Loucy (cell line): ENCODE measurements around the gene RGS16.
A peak's percentile ranks its signal among the peaks of the same experiment; 100 is the strongest.

Experiments used
- H2AFZ ChIP-seq: fragments of 200-600 bp; sonication (generic); 2 replicates; pipeline ENCODE4 v1.6.0; 2016; ENCODE audit warnings: antibody characterized with exemption, mild to moderate bottlenecking, low read length, moderate library complexity
- H3F3A ChIP-seq: fragments of 200-600 bp; 2 replicates; pipeline ENCODE4 v1.6.0; 2016; ENCODE audit warnings: antibody characterized with exemption, low read depth, mild to moderate bottlenecking
- H3K27me3 ChIP-seq: fragments of 200-600 bp; sonication (generic); 2 replicates; pipeline ENCODE4 v1.6.1; 2014; ENCODE audit warnings: low read length, mild to moderate bottlenecking; ENCODE audit not compliant: insufficient read depth, poor library complexity, severe bottlenecking
- H3K36me3 ChIP-seq: fragments of 200-600 bp; sonication (generic); 2 replicates; pipeline ENCODE4 v1.6.1; 2016; ENCODE audit warnings: low read length; ENCODE audit not compliant: insufficient read depth
- H3K4me1 ChIP-seq: fragments of 200-600 bp; sonication (generic); 2 replicates; pipeline ENCODE4 v1.5.1; 2014; ENCODE audit warnings: low read length, mild to moderate bottlenecking; ENCODE audit not compliant: insufficient read depth, poor library complexity, severe bottlenecking
- H3K4me2 ChIP-seq: fragments of 200-600 bp; sonication (generic); 2 replicates; pipeline ENCODE4 v1.6.0; 2014; ENCODE audit warnings: antibody characterized with exemption, low read length, low read depth, mild to moderate bottlenecking; ENCODE audit not compliant: poor library complexity, severe bottlenecking
- H3K4me3 ChIP-seq: fragments of 200-600 bp; sonication (generic); 2 replicates; pipeline ENCODE4 v1.5.1; 2014; ENCODE audit warnings: low read length, mild to moderate bottlenecking, mixed read lengths; ENCODE audit not compliant: poor library complexity, severe bottlenecking
- H3K79me2 ChIP-seq: fragments of 200-600 bp; sonication (generic); 2 replicates; pipeline ENCODE4 v1.6.1; 2014; ENCODE audit warnings: low read length; ENCODE audit not compliant: insufficient read depth
- H3K9ac ChIP-seq: fragments of 200-600 bp; sonication (generic); 2 replicates; pipeline ENCODE4 v1.6.0; 2014; ENCODE audit warnings: mild to moderate bottlenecking, low read depth, low read length, moderate library complexity; ENCODE audit not compliant: poor library complexity, severe bottlenecking
- H3K9me2 ChIP-seq: fragments of 200-600 bp; sonication (generic); replicated peaks from 2 replicates; pipeline ENCODE4 v1.6.1; 2016; ENCODE audit warnings: low read depth, low read length, mixed read lengths
- H3K9me3 ChIP-seq: fragments of 200-600 bp; sonication (generic); 2 replicates; pipeline ENCODE4 v1.6.1; 2014; ENCODE audit warnings: mild to moderate bottlenecking, antibody characterized with exemption, low read length, low read depth; ENCODE audit not compliant: insufficient read depth
- H4K20me1 ChIP-seq: fragments of 200-600 bp; sonication (generic); 2 replicates; pipeline ENCODE4 v1.6.0; 2014; ENCODE audit warnings: antibody characterized with exemption, low read length, mild to moderate bottlenecking; ENCODE audit not compliant: insufficient read depth, poor library complexity, severe bottlenecking
- CTCF ChIP-seq: fragments of 200-600 bp; sonication (generic); conservative IDR thresholded peaks from 2 replicates; pipeline ENCODE4 v1.5.1; 2014; ENCODE audit warnings: mild to moderate bottlenecking, antibody characterized with exemption, low read length
- EZH2phosphoT487 ChIP-seq: fragments of 200-600 bp; IDR thresholded peaks from 2 replicates; pipeline ENCODE4 v1.6.1; 2018; ENCODE audit warnings: antibody characterized with exemption, mild to moderate bottlenecking, moderate library complexity, borderline replicate concordance

Gene RGS16

GRCh38 chr1:182616130-182617013, 12.2 kb upstream of the RGS16 start:
- no peaks in the 10 kb centered on the region for H3K79me2 ChIP-seq
- TF ChIP-seq EZH2phosphoT487 (no peak), CTCF (no peak; the same call in 1 of the 2 replicates)
- H3K9me3 ChIP-seq = no peaks in the 10 kb centered on the region
- H3K27me3 ChIP-seq = no peaks in the 10 kb centered on the region
- H3K36me3 ChIP-seq = no peaks in the 10 kb centered on the region
- H3K4me1 ChIP-seq = peaks cover 44% of the 10 kb centered on the region
- H3K4me3 ChIP-seq = peak overlapping the region; percentile 78
- no peak overlapping the region for H2AFZ ChIP-seq
- H3K9ac ChIP-seq = peak overlapping the region; percentile 88
- no peaks in the 10 kb centered on the region for H3K9me2 ChIP-seq
- peaks cover 7% of the 10 kb centered on the region; the same call in 1 of the 2 replicates for H3F3A ChIP-seq
- peak overlapping the region; percentile 88 for H3K4me2 ChIP-seq
- no peaks in the 10 kb centered on the region for H4K20me1 ChIP-seq

GRCh38 chr1:182615468-182616129, 11.4 kb upstream of the RGS16 start:
- Histone ChIP-seq H3K79me2 (no peaks in the 10 kb centered on the region), H3K9me3 (no peaks in the 10 kb centered on the region), H3K4me1 (peaks cover 44% of the 10 kb centered on the region), H2AFZ (peak overlapping the region; percentile 66), H3K36me3 (no peaks in the 10 kb centered on the region), H3K9me2 (no peaks in the 10 kb centered on the region), H3F3A (peaks cover 7% of the 10 kb centered on the region; the same call in 1 of the 2 replicates), H3K4me2 (peak overlapping the region; percentile 88), H3K9ac (peak overlapping the region; percentile 88), H3K27me3 (no peaks in the 10 kb centered on the region), H3K4me3 (peak overlapping the region; percentile 78), H4K20me1 (no peaks in the 10 kb centered on the region)
- TF ChIP-seq EZH2phosphoT487 (no peak), CTCF (no peak)

GRCh38 chr1:182614796-182615454, 10.7 kb upstream of the RGS16 start:
- peak overlapping the region; percentile 88 for H3K4me2 ChIP-seq
- no peaks in the 10 kb centered on the region for H3K27me3 ChIP-seq
- H4K20me1 ChIP-seq = no peaks in the 10 kb centered on the region
- H3K4me1 ChIP-seq = peaks cover 44% of the 10 kb centered on the region
- H3F3A ChIP-seq = peaks cover 7% of the 10 kb centered on the region; the same call in 1 of the 2 replicates
- H3K9me2 ChIP-seq = no peaks in the 10 kb centered on the region
- TF ChIP-seq CTCF (no peak; the same call in 1 of the 2 replicates), EZH2phosphoT487 (no peak)
- no peaks in the 10 kb centered on the region for H3K9me3 ChIP-seq
- no peaks in the 10 kb centered on the region for H3K36me3 ChIP-seq
- peak overlapping the region; percentile 88 for H3K9ac ChIP-seq
- no peaks in the 10 kb centered on the region for H3K79me2 ChIP-seq
- peak overlapping the region; percentile 78 for H3K4me3 ChIP-seq
- peak overlapping the region; percentile 66 for H2AFZ ChIP-seq
